Astrocyte of the spinal cord (primary cell): ENCODE results near the gene ROR1.

Experiments
- DNase-seq: peaks from one replicate; pipeline ENCODE4 v3.0.0; 2011; ENCODE audit warnings: low read depth, low spot score
- H3K4me3 ChIP-seq: 2 replicates; pipeline ENCODE4 v1.5.1; 2011; ENCODE audit warnings: low read depth, mild to moderate bottlenecking, low read length, moderate library complexity
- in situ Hi-C: cut with HindIII; loops from 2 replicates; pipeline ENCODE4 v1.10.0; 2017; ENCODE audit warnings: low sequenced_read_pairs
- TF ChIP-seq, protein P1 (sequence below): IDR thresholded peaks from 2 replicates; pipeline ENCODE4 v1.5.1; 2012; ENCODE audit warnings: low read depth, mild to moderate bottlenecking, low read length, inconsistent platforms

ROR1 gene

DNA sequence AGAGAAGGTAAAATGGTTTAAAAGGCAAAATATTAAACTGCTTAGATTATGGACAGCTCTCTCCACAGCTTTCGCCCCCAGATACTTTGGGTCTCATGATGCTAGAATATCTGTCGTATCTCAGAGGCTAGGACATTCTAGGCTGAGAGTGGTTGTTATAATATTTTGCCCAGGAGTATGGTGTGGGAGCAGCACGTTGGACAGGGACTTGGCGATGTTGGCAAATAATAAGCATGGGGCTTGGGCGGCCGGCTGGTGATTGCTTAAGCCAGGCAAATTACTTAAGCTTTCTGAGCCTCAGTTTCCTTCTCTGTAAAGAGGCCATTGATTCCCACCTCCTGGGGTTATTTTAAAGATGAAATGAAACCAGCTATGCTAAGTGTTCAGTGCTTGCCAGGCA, 133.2 kb downstream of the ROR1 start:
- H3K4me3 ChIP-seq, result no peak overlapping the region
- in situ Hi-C loops, result no loop called here
- TF ChIP-seq, protein P1, sequence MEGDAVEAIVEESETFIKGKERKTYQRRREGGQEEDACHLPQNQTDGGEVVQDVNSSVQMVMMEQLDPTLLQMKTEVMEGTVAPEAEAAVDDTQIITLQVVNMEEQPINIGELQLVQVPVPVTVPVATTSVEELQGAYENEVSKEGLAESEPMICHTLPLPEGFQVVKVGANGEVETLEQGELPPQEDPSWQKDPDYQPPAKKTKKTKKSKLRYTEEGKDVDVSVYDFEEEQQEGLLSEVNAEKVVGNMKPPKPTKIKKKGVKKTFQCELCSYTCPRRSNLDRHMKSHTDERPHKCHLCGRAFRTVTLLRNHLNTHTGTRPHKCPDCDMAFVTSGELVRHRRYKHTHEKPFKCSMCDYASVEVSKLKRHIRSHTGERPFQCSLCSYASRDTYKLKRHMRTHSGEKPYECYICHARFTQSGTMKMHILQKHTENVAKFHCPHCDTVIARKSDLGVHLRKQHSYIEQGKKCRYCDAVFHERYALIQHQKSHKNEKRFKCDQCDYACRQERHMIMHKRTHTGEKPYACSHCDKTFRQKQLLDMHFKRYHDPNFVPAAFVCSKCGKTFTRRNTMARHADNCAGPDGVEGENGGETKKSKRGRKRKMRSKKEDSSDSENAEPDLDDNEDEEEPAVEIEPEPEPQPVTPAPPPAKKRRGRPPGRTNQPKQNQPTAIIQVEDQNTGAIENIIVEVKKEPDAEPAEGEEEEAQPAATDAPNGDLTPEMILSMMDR, result no peak
- no peak for DNase-seq

DNA sequence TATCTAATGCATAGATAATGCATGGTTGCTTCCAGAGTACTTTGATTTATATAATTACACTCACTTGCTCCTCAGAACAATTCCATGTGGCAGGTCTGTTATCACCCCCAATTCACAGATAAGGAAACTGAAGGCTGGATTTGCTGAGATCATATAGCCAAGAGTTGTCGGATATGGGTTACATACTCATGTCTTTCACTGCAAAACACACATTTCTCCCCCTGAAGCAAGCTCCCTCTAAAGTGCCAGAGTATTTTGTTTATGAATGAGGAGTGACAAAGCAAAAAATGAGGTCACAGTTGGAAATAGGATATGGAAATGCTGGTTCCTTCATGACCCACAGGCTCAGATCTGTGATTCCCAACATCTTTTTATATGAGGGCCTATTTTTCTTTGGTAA, 134.2 kb downstream of the ROR1 start:
- in situ Hi-C loops, result no loop called here
- no peak overlapping the region for H3K4me3 ChIP-seq
- TF ChIP-seq, protein P1, result no peak
- DNase-seq, result no peak

DNA sequence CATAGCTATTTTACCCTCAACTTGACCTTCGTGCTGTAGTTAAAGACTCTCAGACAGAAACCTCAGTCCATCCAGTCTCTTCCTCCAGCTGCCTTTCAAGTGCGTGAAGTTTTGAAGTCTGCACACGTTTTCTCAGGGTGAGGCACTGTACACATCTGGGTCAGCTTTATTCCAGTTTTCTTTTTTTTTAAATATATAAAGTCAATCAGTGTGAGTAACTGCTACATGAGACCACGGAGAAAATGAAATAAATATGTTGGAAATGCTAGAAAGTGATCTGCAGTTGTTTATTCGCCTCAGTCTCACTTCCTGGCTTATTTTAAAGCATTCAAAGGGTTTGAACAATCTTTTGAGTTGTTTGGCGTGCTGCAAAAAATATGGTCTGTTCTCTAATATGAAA, 135.7 kb downstream of the ROR1 start:
- no peak for DNase-seq
- no peak overlapping the region for H3K4me3 ChIP-seq

DNA sequence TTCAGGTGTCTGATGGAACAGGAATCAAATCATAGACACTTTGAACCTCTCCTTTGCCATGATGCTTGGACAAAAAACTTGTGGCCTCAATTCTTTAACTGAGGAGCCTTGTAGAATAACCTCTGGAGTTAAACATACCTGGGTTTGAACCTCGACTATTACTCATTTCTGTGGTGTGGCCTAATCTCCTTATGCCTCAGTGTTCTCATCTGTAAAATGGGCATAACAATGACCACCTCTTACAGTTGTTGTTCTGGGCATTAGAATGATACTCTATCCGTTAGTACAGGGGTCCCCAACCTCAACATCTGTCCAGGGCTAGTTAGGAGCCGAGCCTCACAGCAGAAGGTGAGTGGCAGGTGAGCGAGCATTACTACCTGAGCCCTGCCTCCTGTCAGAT, 137.2 kb downstream of the ROR1 start:
- in situ Hi-C loops, result no loop called here
- no peak overlapping the region for H3K4me3 ChIP-seq
- TF ChIP-seq, protein P1, result no peak
- no peak for DNase-seq

More for the DNA sequence above, 135.7 kb downstream of the ROR1 start:
- TF ChIP-seq, protein P1, result no peak
- in situ Hi-C loops, result no loop called here

DNA sequence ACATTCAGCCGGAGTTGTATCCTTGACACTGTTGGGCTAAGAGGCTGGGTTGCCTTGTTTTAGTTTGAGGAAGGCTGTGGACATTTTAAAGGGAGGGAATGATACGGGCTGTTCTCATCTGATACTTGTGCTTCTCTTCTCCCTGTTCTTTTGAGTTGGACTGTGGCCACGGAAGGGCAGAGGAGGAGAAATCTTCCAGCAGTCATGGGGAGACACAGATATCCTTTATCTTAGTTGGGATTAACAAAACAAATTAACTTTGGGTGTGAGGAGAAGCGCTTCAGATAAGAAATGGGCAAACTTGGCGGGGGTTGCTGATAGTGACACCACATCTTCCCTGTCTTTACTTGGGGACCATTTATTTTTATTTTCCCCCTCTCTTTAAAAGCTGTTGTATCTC, 138.8 kb downstream of the ROR1 start:
- H3K4me3 ChIP-seq, result no peak overlapping the region
- no peak for DNase-seq
- TF ChIP-seq, protein P1, result no peak
- in situ Hi-C loops, result no loop called here

DNA sequence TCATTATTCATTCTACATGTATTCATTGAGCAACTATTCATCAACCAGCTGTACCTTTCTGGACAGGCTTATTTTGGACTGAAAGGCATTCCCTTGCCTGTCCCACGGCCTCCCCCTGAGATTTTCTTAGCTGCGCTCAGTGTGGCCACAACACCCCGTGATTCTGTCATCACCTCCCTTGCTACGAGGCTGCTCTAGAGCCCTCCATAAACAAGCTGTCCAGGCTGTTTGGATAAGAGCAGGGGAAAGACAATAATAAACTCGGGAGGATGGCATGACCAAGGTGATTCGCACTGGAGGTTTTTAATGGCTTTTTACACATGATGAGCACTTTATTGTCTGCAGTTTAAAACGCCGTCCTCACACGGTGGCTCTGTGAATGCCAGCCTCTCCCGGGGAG, 139.7 kb downstream of the ROR1 start:
- no peak overlapping the region for H3K4me3 ChIP-seq
- TF ChIP-seq, protein P1, result no peak
- no peak for DNase-seq
- in situ Hi-C loops, result no loop called here

DNA sequence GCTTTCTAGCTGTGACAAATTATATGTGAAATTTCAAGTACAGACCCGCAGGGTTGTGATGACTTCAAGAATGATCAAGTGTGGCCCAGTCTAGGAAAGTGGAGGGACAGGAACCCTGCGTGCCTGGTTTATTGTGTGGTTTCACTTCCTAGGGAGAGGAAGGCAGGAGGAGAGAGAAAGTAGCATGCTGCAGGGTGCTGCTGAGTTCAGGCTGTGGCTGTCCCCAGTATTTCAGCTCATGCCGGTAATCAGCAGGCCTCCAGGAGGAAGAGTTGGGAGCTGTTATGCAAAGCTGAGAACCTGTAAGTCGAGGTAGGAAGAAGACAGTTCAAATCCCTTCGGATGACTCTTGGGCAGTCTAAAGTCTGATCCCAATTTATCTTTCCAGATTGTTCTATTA, 140.4 kb downstream of the ROR1 start:
- in situ Hi-C loops, result no loop called here
- H3K4me3 ChIP-seq, result no peak overlapping the region
- TF ChIP-seq, protein P1, result no peak
- no peak for DNase-seq
